Panc1 (cell line): ENCODE data around the gene B4GALT6. TPM values are rescaled to one million over a fixed set of nuclear protein-coding genes. Genes with fewer than 3 reads are reported as not detected.

Experiments
- ATAC-seq: fragments of 200-7000 bp; cut with Tn5 transposase; 2 replicates; pipeline ENCODE4 v1.9.1; 2020; ENCODE audit warnings: mild to moderate bottlenecking, moderate library complexity
- BruUV-seq: library from RNA; stranded (reverse); fragments of 400-500 nt; replicated peaks from 2 replicates; lab custom pipeline; 2021; lab: Mats Ljungman, UMichigan
- CTCF ChIA-PET: fragments of 300-600 bp; sonication (Branson Sonifier 250); formaldehyde crosslinking; loops from one replicate; lab custom pipeline; 2022; ENCODE audit warnings: antibody characterized with exemption; lab: Charles Lee
- POLR2A ChIA-PET: fragments of 300-600 bp; sonication (Branson Sonifier 250); formaldehyde crosslinking; loops from one replicate; lab custom pipeline; 2022; ENCODE audit warnings: antibody characterized with exemption; lab: Charles Lee
- DNase-seq: peaks from one replicate; pipeline ENCODE4 v3.0.0-alpha.2; 2010; ENCODE audit warnings: low read depth, low spot score
- H3K27ac ChIP-seq: 2 replicates; pipeline ENCODE4 v1.5.1; 2011; ENCODE audit warnings: mild to moderate bottlenecking, low read length, inconsistent platforms
- H3K27me3 ChIP-seq: fragments of 200-500 bp; sonication (Bioruptor generic); 2 replicates; pipeline ENCODE4 v1.6.0; 2014; ENCODE audit warnings: low read length, inconsistent platforms; ENCODE audit not compliant: control insufficient read depth, insufficient read depth
- H3K36me3 ChIP-seq: fragments of 200-500 bp; sonication (Bioruptor generic); 2 replicates; pipeline ENCODE4 v1.5.1; 2014; ENCODE audit warnings: inconsistent platforms, mild to moderate bottlenecking, low read length, moderate library complexity; ENCODE audit not compliant: control insufficient read depth, insufficient read depth
- H3K4me1 ChIP-seq: 2 replicates; pipeline ENCODE4 v1.5.1; 2011; ENCODE audit warnings: inconsistent platforms, mild to moderate bottlenecking, low read length, moderate library complexity; ENCODE audit not compliant: control insufficient read depth, insufficient read depth
- H3K4me3 ChIP-seq, 2 experiments: 2 replicates each; pipeline ENCODE4 v1.5.1; 2011 to 2012; ENCODE audit warnings: low read depth in 2 of 2, low read length in 2 of 2, mild to moderate bottlenecking in 2 of 2, inconsistent platforms in 1 of 2, moderate library complexity in 1 of 2
- H3K9me3 ChIP-seq: fragments of 200-500 bp; sonication (Bioruptor generic); 2 replicates; pipeline ENCODE4 v1.5.1; 2014; ENCODE audit warnings: low read depth, mild to moderate bottlenecking, inconsistent platforms, low read length, moderate library complexity; ENCODE audit not compliant: control insufficient read depth, insufficient read depth
- CTCF ChIP-seq: fragments of 450-650 bp; IDR thresholded peaks from 2 replicates; pipeline ENCODE4 v1.5.1; 2017; ENCODE audit warnings: mild to moderate bottlenecking
- POLR2AphosphoS5 ChIP-seq: IDR thresholded peaks from 2 replicates; pipeline ENCODE4 v1.6.1; 2012; ENCODE audit warnings: mild to moderate bottlenecking, low read depth, low read length, moderate library complexity
- REST ChIP-seq, 2 experiments: IDR thresholded peaks; 2 replicates each; pipeline ENCODE4 v1.6.1; 2011 to 2012; ENCODE audit warnings: low read depth in 2 of 2, control low read depth in 1 of 2, low read length in 1 of 2, mild to moderate bottlenecking in 1 of 2, moderate library complexity in 1 of 2; ENCODE audit not compliant: insufficient read depth in 1 of 2
- SIN3A ChIP-seq: IDR thresholded peaks from 2 replicates; pipeline ENCODE4 v1.6.1; 2012; ENCODE audit warnings: low read depth, mild to moderate bottlenecking, low read length, moderate library complexity, borderline replicate concordance; ENCODE audit not compliant: insufficient read depth
- TCF7L2 ChIP-seq: IDR thresholded peaks from 2 replicates; pipeline ENCODE4 v1.6.1; 2011; ENCODE audit warnings: mild to moderate bottlenecking, low read depth, low read length, inconsistent platforms
- in situ Hi-C: cut with HindIII; loops from 2 replicates; pipeline ENCODE4 v1.10.0; 2016; ENCODE audit warnings: low sequenced_read_pairs, low pct_unique_long_range_greater_than_20kb
- intact Hi-C: fragments of 100-400 bp; cut with micrococcal nuclease; formaldehyde crosslinking; loops from one replicate; pipeline ENCODE4 v1.10.0; 2022; ENCODE audit not compliant: unreplicated experiment
- total RNA-seq: library from RNA; stranded (reverse); gene quantifications from one replicate; pipeline ENCODE4 v1.2.1, GENCODE V29; 2021; ENCODE audit not compliant: unreplicated experiment

B4GALT6 gene
- total RNA-seq, 1 experiment from 2014 or later, result 36.3 TPM

GRCh38 chr18:31678425-31678824 is 6.0 kb downstream of the B4GALT6 start:
- intact Hi-C loops (no loop called here), in situ Hi-C loops (no loop called here)
- Histone ChIP-seq H3K4me1 (peaks cover 41% of the 10 kb centered on the region), H3K36me3 (no peaks in the 10 kb centered on the region), H3K4me3 (no peak overlapping the region), H3K27me3 (no peaks in the 10 kb centered on the region), H3K27ac (peak overlapping the region; percentile 63), H3K9me3 (no peaks in the 10 kb centered on the region)
- TF ChIP-seq POLR2AphosphoS5, result no peak
- no peak for TF ChIP-seq TCF7L2
- BruUV-seq, result no TSS peak
- DNase-seq (no peak), ATAC-seq (no peak)
- ChIA-PET CTCF (no interaction called here), POLR2A (no interaction called here)

GRCh38 chr18:31677592-31677991 is 6.8 kb downstream of the B4GALT6 start:
- Histone ChIP-seq H3K27me3 (no peaks in the 10 kb centered on the region), H3K4me3 (no peak overlapping the region), H3K36me3 (no peaks in the 10 kb centered on the region), H3K4me1 (peaks cover 39% of the 10 kb centered on the region), H3K9me3 (no peaks in the 10 kb centered on the region), H3K27ac (peak overlapping the region; percentile 63)
- ChIA-PET POLR2A (no interaction called here), CTCF (no interaction called here)
- no TSS peak for BruUV-seq
- in situ Hi-C loops (no loop called here), intact Hi-C loops (no loop called here)
- ATAC-seq (no peak), DNase-seq (no peak)
- TF ChIP-seq SIN3A (no peak), REST (IDR thresholded peaks at IDR 0.05; ENCODE audit: insufficient read depth in 1 of 2, low read depth in 2 of 2, low read length in 1 of 2) (no peak), POLR2AphosphoS5 (no peak), CTCF (no peak), TCF7L2 (no peak)

- BruUV-seq, result no TSS peak
- TF ChIP-seq REST (IDR thresholded peaks at IDR 0.05; ENCODE audit: insufficient read depth in 1 of 2, low read depth in 2 of 2, low read length in 1 of 2) (no peak), CTCF (no peak), TCF7L2 (no peak), POLR2AphosphoS5 (no peak), SIN3A (no peak)
- Histone ChIP-seq H3K4me1 (peaks cover 26% of the 10 kb centered on the region), H3K36me3 (no peaks in the 10 kb centered on the region), H3K4me3 (no peak overlapping the region), H3K9me3 (no peaks in the 10 kb centered on the region), H3K27me3 (no peaks in the 10 kb centered on the region), H3K27ac (no peak overlapping the region)
- CTCF ChIA-PET, result no interaction called here
- no peak for DNase-seq
- in situ Hi-C loops (no loop called here), intact Hi-C loops (no loop called here)
- POLR2A ChIA-PET, result no interaction called here
- ATAC-seq, result no peak
These were observed 9.0 kb downstream of the B4GALT6 start for GRCh38 chr18:31675404-31675803.
